Activated CD8-positive, alpha-beta T cell treated with anti-CD3 and anti-CD28 coated beads for 36 hours (primary cell): Measurements from ENCODE around the gene TMX1. TPM values are rescaled to one million over a fixed set of nuclear protein-coding genes. Genes with fewer than 3 reads are reported as not detected.

ENCODE experiments used
- ATAC-seq: fragments of 200-7000 bp; cut with Tn5 transposase; one replicate; pipeline ENCODE4 v1.10.0; 2021; ENCODE audit warnings: mild to moderate bottlenecking, moderate library complexity
- CTCF ChIA-PET: fragments of 350-600 bp; sonication (Branson Sonifier 250); formaldehyde crosslinking; loops from one replicate; lab custom pipeline; 2021; ENCODE audit warnings: antibody characterized with exemption; lab: Charles Lee
- POLR2A ChIA-PET: fragments of 350-600 bp; sonication (Branson Sonifier 250); formaldehyde crosslinking; loops from one replicate; lab custom pipeline; 2021; ENCODE audit warnings: antibody characterized with exemption; lab: Charles Lee
- DNase-seq: peaks from one replicate; pipeline ENCODE4 v3.0.0-alpha.2; 2020
- H3K27ac Mint-ChIP-seq: one replicate; pipeline ENCODE4 v1.8.0; 2021; ENCODE audit warnings: mild to moderate bottlenecking, mixed read lengths
- H3K27me3 Mint-ChIP-seq: one replicate; pipeline ENCODE4 v1.8.0; 2021; ENCODE audit warnings: mixed read lengths
- H3K36me3 Mint-ChIP-seq: one replicate; pipeline ENCODE4 v1.8.0; 2021; ENCODE audit warnings: low read depth, mixed read lengths
- H3K4me1 Mint-ChIP-seq: one replicate; pipeline ENCODE4 v1.8.0; 2021; ENCODE audit warnings: low read depth, mixed read lengths
- H3K4me3 Mint-ChIP-seq: one replicate; pipeline ENCODE4 v1.8.0; 2021; ENCODE audit warnings: mild to moderate bottlenecking, moderate library complexity, mixed read lengths
- H3K9me3 Mint-ChIP-seq: one replicate; pipeline ENCODE4 v1.8.0; 2021; ENCODE audit warnings: mixed read lengths
- intact Hi-C: fragments of 100-400 bp; cut with micrococcal nuclease; formaldehyde crosslinking; loops from one replicate; pipeline ENCODE4 v1.10.0; 2022
- total RNA-seq, 2 experiments: library from RNA; stranded (reverse); gene quantifications; one replicate each; pipeline ENCODE4 v1.2.3, GENCODE V29; 2021
- TF ChIP-seq, protein P1 (sequence below): fragments of 200-600 bp; IDR thresholded peaks from one replicate; pipeline ENCODE4 v1.8.0; 2022; ENCODE audit warnings: antibody characterized with exemption, mild to moderate bottlenecking

TMX1 gene
- total RNA-seq, 2 experiments from 2014 or later, result 53.6 to 61.1 TPM

- POLR2A ChIA-PET, result no interaction called here
- Mint-ChIP-seq H3K27me3 (peaks cover 18% of the 10 kb centered on the region), H3K36me3 (no peaks in the 10 kb centered on the region), H3K27ac (no peak overlapping the region), H3K4me1 (no peaks in the 10 kb centered on the region), H3K9me3 (peaks cover 6% of the 10 kb centered on the region), H3K4me3 (no peak overlapping the region)
- ATAC-seq (no peak), DNase-seq (no peak)
- intact Hi-C loops, result loop anchor here (10.0 kb wide), 1 partner anchor 261 kb away; the partner anchor contains the start of gene PYGL
- TF ChIP-seq, protein P1, sequence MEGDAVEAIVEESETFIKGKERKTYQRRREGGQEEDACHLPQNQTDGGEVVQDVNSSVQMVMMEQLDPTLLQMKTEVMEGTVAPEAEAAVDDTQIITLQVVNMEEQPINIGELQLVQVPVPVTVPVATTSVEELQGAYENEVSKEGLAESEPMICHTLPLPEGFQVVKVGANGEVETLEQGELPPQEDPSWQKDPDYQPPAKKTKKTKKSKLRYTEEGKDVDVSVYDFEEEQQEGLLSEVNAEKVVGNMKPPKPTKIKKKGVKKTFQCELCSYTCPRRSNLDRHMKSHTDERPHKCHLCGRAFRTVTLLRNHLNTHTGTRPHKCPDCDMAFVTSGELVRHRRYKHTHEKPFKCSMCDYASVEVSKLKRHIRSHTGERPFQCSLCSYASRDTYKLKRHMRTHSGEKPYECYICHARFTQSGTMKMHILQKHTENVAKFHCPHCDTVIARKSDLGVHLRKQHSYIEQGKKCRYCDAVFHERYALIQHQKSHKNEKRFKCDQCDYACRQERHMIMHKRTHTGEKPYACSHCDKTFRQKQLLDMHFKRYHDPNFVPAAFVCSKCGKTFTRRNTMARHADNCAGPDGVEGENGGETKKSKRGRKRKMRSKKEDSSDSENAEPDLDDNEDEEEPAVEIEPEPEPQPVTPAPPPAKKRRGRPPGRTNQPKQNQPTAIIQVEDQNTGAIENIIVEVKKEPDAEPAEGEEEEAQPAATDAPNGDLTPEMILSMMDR, result no peak
- CTCF ChIA-PET, result no interaction called here
Measured at GRCh38 chr14:51205486-51205885, 34.6 kb upstream of the TMX1 start.

- CTCF ChIA-PET, result interaction anchor here (0.9 to 1.1 kb wide), 2 partner anchors 15 to 150 kb away, joined by 3 read pairs; no protein-coding TSS in a partner anchor
- DNase-seq (no peak), ATAC-seq (no peak)
- H3K27me3 Mint-ChIP-seq, result peaks cover 13% of the 10 kb centered on the region
- intact Hi-C loops, result loop anchor here (10.0 kb wide), 1 partner anchor 262 kb away; the partner anchor contains the start of gene PYGL
- no peak overlapping the region for H3K27ac Mint-ChIP-seq
- no peaks in the 10 kb centered on the region for H3K36me3 Mint-ChIP-seq
- TF ChIP-seq, protein P1, result no peak
- no peaks in the 10 kb centered on the region for H3K4me1 Mint-ChIP-seq
- POLR2A ChIA-PET, result no interaction called here
- H3K9me3 Mint-ChIP-seq, result peaks cover 1% of the 10 kb centered on the region
- H3K4me3 Mint-ChIP-seq, result no peak overlapping the region
Measured at GRCh38 chr14:51206462-51206861, 33.6 kb upstream of the TMX1 start.

- Mint-ChIP-seq H3K36me3 (no peaks in the 10 kb centered on the region), H3K4me3 (no peak overlapping the region), H3K27ac (no peak overlapping the region), H3K27me3 (peaks cover 12% of the 10 kb centered on the region), H3K9me3 (no peaks in the 10 kb centered on the region), H3K4me1 (no peaks in the 10 kb centered on the region)
- CTCF ChIA-PET, result interaction anchor here (1.1 kb wide), 1 partner anchor 14 kb away, joined by 3 read pairs; no protein-coding TSS in a partner anchor
- TF ChIP-seq, protein P1, result no peak
- DNase-seq (no peak), ATAC-seq (no peak)
- intact Hi-C loops, result loop anchor here (10.0 kb wide), 1 partner anchor 263 kb away; the partner anchor contains the start of gene PYGL
- POLR2A ChIA-PET, result no interaction called here
Measured at GRCh38 chr14:51207621-51208020, 32.4 kb upstream of the TMX1 start.

DNA sequence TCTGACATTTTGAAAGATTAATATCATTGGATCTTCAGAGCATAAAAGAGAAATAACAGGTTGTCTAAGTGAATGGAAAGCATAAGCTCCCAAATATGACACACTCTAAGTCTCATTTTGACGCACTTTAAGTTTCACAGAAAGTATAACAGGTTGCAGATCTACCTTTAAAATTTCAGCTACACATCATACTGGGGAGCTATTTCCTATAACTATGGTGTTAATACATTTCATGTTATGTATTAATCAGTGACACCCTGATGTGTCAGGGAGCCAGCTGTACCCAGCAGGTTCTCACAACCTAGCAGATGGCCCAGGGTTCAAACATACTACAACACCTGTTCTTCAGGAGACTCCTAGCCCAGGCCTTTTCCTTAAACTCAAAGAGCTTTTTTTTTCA is 31.1 kb upstream of the TMX1 start:
- DNase-seq, result no peak
- TF ChIP-seq, protein P1, result no peak
- ChIA-PET CTCF (interaction anchor here (1.8 kb wide), 1 partner anchor 9 kb away, joined by 8 read pairs; no protein-coding TSS in a partner anchor), POLR2A (no interaction called here)
- H3K4me3 Mint-ChIP-seq, result no peak overlapping the region
- no peaks in the 10 kb centered on the region for H3K4me1 Mint-ChIP-seq
- H3K36me3 Mint-ChIP-seq, result no peaks in the 10 kb centered on the region
- intact Hi-C loops, result loop anchor here (10.0 kb wide), 1 partner anchor 264 kb away; the partner anchor contains the start of gene PYGL
- no peak for ATAC-seq
- H3K9me3 Mint-ChIP-seq, result no peaks in the 10 kb centered on the region
- H3K27ac Mint-ChIP-seq, result no peak overlapping the region
- H3K27me3 Mint-ChIP-seq, result peaks cover 9% of the 10 kb centered on the region

- TF ChIP-seq, protein P1, result no peak
- no peak overlapping the region for H3K27ac Mint-ChIP-seq
- no peak for DNase-seq
- POLR2A ChIA-PET, result no interaction called here
- no peaks in the 10 kb centered on the region for H3K36me3 Mint-ChIP-seq
- intact Hi-C loops, result loop anchor here (10.0 kb wide), 1 partner anchor 265 kb away; the partner anchor contains the start of gene PYGL
- H3K4me1 Mint-ChIP-seq, result no peaks in the 10 kb centered on the region
- no peaks in the 10 kb centered on the region for H3K9me3 Mint-ChIP-seq
- H3K4me3 Mint-ChIP-seq, result no peak overlapping the region
- CTCF ChIA-PET, result interaction anchor here (1.8 kb wide), 1 partner anchor 9 kb away, joined by 8 read pairs; no protein-coding TSS in a partner anchor
- peaks cover 9% of the 10 kb centered on the region for H3K27me3 Mint-ChIP-seq
- ATAC-seq, result no peak
Measured at GRCh38 chr14:51209457-51209856, 30.6 kb upstream of the TMX1 start.
